SKM-1 treated with dmso at 0.1 percent for 144 hours (cell line): Measurements from ENCODE around the gene TRDN.

ENCODE experiments used
- DNase-seq: peaks from one replicate; lab custom pipeline; 2025; ENCODE audit not compliant: unreplicated experiment; lab: John Stamatoyannopoulos, UW

Gene TRDN

GRCh38 chr6:123193298-123193697 is 443.5 kb downstream of the TRDN start:
- no peak for DNase-seq

- DNase-seq = no peak
These were observed 446.9 kb downstream of the TRDN start for GRCh38 chr6:123189816-123190215.

- DNase-seq = no peak
These were observed 453.8 kb downstream of the TRDN start for GRCh38 chr6:123182998-123183397.

- DNase-seq = no peak
These were observed 460.0 kb downstream of the TRDN start for GRCh38 chr6:123176706-123177105.

GRCh38 chr6:123171341-123172115 is 465.2 kb downstream of the TRDN start:
- DNase-seq = no peak

GRCh38 chr6:123169774-123170095 is 467.0 kb downstream of the TRDN start:
- DNase-seq = no peak

GRCh38 chr6:123168892-123169773 is 467.6 kb downstream of the TRDN start:
- no peak for DNase-seq

- DNase-seq = no peak
These were observed 468.3 kb downstream of the TRDN start for GRCh38 chr6:123168466-123168865.
